GM23338 (cell line): ENCODE measurements around the gene CDKL4. TPM values are rescaled to one million over a fixed set of nuclear protein-coding genes. Genes with fewer than 3 reads are reported as not detected.

Experiments used
- ETS1 ChIP-seq: IDR thresholded peaks from 2 replicates; pipeline ENCODE4 v1.6.1; 2016; ENCODE audit warnings: antibody characterized with exemption
- EZH2 ChIP-seq: fragments of 200-600 bp; sonication (generic); IDR thresholded peaks from one replicate; pipeline ENCODE4 v1.8.0; 2017; ENCODE audit warnings: antibody characterized with exemption, mild to moderate bottlenecking, low read depth; ENCODE audit not compliant: unreplicated experiment
- POLR2AphosphoS5 ChIP-seq: IDR thresholded peaks from 2 replicates; pipeline ENCODE4 v1.6.1; 2016; ENCODE audit warnings: antibody characterized with exemption, low read depth
- REST ChIP-seq: IDR thresholded peaks from one replicate; pipeline ENCODE4 v1.6.1; 2018; ENCODE audit warnings: antibody characterized with exemption; ENCODE audit not compliant: unreplicated experiment
- ZNF114 ChIP-seq: fragments of 250-450 bp; sonication (Bioruptor Pico); IDR thresholded peaks from 2 replicates; pipeline ENCODE4 v1.5.0; 2020; ENCODE audit warnings: mild to moderate bottlenecking, moderate library complexity
- ZNF462 ChIP-seq: fragments of 250-450 bp; sonication (Bioruptor Pico); IDR thresholded peaks from 2 replicates; pipeline ENCODE4 v1.5.0; 2020; ENCODE audit warnings: mild to moderate bottlenecking, moderate library complexity
- polyA plus RNA-seq: library from polyadenylated mRNA; unstranded; fragments of >200 nt; fragmentation: Nextera tagmentation; extraction: Ambion mirVana; gene quantifications from 2 replicates; pipeline ENCODE4 v1.2.1, GENCODE V29; 2016
- total RNA-seq: library from RNA; depleted of rRNA; stranded (reverse); fragments of >200 nt; shearing (Covaris generic); gene quantifications from 2 replicates; pipeline ENCODE4 v1.2.3, GENCODE V29; 2014

CDKL4 gene
- total and polyA plus RNA-seq, 2 experiments from 2014 or later, result 0.24 TPM; not detected in 1

GRCh38 chr2:39176997-39177396, 66.8 kb downstream of the CDKL4 start (continued):
- TF ChIP-seq ZNF462 (CRISPR knock-in tag) (no peak), EZH2 (no peak), POLR2AphosphoS5 (no peak), ETS1 (no peak), REST (no peak), ZNF114 (CRISPR knock-in tag) (no peak)
